ENCODE measurements around the gene C20orf204. TPM values are rescaled to one million over a fixed set of nuclear protein-coding genes. Genes with fewer than 3 reads are reported as not detected.

Gene C20orf204
- total and polyA plus RNA-seq, 9 of the 15 experiments (the other 6 are each of a cell fraction or from before 2014, with no cell fraction given): 0.11 to 1.1 (median 0.36) TPM; not detected in 2

DNA sequence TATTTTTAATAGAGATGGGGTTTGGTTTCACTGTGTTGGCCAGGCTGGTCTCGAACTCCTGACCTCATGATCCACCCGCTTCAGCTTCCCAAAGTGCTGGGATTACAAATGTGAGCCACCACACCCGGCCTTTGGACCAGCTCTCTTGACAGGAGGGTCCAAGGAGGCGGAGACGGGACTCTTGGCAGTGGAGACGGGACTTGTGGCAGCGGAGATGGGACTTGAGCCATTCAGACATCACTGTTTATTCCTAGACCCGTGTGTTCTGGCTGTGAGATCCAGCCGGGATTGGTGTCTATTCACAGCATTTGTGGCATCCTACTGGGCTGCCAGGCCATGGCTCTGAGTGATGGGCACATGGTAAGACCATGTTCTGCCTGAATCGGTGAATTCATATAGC is 29.5 kb upstream of the C20orf204 start (continued):
- TF ChIP-seq, protein P1, sequence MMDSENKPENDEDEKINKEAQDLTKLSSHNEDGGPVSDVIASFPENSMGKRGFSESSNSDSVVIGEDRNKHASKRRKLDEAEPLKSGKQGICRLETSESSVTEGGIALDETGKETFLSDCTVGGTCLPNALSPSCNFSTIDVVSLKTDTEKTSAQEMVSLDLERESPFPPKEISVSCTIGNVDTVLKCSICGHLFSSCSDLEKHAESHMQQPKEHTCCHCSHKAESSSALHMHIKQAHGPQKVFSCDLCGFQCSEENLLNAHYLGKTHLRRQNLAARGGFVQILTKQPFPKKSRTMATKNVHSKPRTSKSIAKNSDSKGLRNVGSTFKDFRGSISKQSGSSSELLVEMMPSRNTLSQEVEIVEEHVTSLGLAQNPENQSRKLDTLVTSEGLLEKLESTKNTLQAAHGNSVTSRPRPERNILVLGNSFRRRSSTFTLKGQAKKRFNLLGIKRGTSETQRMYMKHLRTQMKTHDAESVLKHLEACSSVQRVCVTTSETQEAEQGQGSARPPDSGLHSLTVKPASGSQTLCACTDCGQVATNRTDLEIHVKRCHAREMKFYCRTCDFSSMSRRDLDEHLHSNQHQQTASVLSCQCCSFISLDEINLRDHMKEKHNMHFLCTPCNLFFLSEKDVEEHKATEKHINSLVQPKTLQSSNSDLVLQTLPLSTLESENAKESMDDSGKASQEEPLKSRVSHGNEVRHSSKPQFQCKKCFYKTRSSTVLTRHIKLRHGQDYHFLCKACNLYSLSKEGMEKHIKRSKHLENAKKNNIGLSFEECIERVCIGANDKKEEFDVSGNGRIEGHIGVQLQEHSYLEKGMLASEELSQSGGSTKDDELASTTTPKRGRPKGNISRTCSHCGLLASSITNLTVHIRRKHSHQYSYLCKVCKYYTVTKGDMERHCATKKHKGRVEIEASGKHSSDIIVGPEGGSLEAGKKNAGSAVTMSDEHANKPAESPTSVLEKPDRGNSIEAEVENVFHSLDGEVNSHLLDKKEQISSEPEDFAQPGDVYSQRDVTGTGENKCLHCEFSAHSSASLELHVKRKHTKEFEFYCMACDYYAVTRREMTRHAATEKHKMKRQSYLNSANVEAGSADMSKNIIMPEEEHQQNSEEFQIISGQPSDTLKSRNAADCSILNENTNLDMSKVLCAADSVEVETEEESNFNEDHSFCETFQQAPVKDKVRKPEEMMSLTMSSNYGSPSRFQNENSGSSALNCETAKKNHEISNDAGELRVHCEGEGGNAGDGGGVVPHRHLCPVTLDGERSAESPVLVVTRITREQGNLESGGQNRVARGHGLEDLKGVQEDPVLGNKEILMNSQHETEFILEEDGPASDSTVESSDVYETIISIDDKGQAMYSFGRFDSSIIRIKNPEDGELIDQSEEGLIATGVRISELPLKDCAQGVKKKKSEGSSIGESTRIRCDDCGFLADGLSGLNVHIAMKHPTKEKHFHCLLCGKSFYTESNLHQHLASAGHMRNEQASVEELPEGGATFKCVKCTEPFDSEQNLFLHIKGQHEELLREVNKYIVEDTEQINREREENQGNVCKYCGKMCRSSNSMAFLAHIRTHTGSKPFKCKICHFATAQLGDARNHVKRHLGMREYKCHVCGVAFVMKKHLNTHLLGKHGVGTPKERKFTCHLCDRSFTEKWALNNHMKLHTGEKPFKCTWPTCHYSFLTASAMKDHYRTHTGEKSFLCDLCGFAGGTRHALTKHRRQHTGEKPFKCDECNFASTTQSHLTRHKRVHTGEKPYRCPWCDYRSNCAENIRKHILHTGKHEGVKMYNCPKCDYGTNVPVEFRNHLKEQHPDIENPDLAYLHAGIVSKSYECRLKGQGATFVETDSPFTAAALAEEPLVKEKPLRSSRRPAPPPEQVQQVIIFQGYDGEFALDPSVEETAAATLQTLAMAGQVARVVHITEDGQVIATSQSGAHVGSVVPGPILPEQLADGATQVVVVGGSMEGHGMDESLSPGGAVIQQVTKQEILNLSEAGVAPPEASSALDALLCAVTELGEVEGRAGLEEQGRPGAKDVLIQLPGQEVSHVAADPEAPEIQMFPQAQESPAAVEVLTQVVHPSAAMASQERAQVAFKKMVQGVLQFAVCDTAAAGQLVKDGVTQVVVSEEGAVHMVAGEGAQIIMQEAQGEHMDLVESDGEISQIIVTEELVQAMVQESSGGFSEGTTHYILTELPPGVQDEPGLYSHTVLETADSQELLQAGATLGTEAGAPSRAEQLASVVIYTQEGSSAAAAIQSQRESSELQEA (IDR thresholded peaks at IDR 0.05; ENCODE audit: low read depth): no peak
- TF ChIP-seq PHF20 (IDR thresholded peaks at IDR 0.05; ENCODE audit: partially characterized antibody): no peak
- no peak for TF ChIP-seq ZNF717 (CRISPR knock-in tag; IDR thresholded peaks at IDR 0.05)
- no peak for TF ChIP-seq EGR1 (conservative IDR thresholded peaks at IDR 0.05)
- no peak for TF ChIP-seq TFAM (CRISPR knock-in tag; conservative IDR thresholded peaks at IDR 0.05)
- TF ChIP-seq, protein P2, sequence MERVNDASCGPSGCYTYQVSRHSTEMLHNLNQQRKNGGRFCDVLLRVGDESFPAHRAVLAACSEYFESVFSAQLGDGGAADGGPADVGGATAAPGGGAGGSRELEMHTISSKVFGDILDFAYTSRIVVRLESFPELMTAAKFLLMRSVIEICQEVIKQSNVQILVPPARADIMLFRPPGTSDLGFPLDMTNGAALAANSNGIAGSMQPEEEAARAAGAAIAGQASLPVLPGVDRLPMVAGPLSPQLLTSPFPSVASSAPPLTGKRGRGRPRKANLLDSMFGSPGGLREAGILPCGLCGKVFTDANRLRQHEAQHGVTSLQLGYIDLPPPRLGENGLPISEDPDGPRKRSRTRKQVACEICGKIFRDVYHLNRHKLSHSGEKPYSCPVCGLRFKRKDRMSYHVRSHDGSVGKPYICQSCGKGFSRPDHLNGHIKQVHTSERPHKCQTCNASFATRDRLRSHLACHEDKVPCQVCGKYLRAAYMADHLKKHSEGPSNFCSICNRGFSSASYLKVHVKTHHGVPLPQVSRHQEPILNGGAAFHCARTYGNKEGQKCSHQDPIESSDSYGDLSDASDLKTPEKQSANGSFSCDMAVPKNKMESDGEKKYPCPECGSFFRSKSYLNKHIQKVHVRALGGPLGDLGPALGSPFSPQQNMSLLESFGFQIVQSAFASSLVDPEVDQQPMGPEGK (CRISPR knock-in tag; IDR thresholded peaks at IDR 0.05; ENCODE audit: borderline replicate concordance): no peak
- no peak for TF ChIP-seq PYGO2 (tag; IDR thresholded peaks at IDR 0.05)
- no peak for TF ChIP-seq IFI16 (CRISPR knock-in tag; IDR thresholded peaks at IDR 0.05)
